Ureter (tissue), 1 donor: Measurements from ENCODE around the gene TUSC2. TPM values are rescaled to one million over a fixed set of nuclear protein-coding genes. Genes with fewer than 3 reads are reported as not detected.

Experiments used
- DNase-seq: peaks from one replicate; pipeline ENCODE4 v3.0.0-alpha.2; 2020; ENCODE audit warnings: low spot score
- total RNA-seq: library from RNA; stranded (reverse); gene quantifications from one replicate; pipeline ENCODE4 v1.2.4, GENCODE V29; 2023
- donor health status: DM: yes; HTN: yes; CAD: no.

The TUSC2 gene
- 24.7 TPM for total RNA-seq

GRCh38 chr3:50327943-50328691 is at the start of gene TUSC2:
TUSC2 (minus strand) TSS chr3:50328223; CDS start chr3:50328099, 124 bp downstream.
- peak; percentile 97 for DNase-seq

- no peak for DNase-seq
These were observed 47.4 kb upstream of the TUSC2 start for GRCh38 chr3:50375258-50375931.

- DNase-seq = no peak
These were observed 46.6 kb upstream of the TUSC2 start for GRCh38 chr3:50374363-50375257.

- no peak for DNase-seq
These were observed 45.4 kb upstream of the TUSC2 start for GRCh38 chr3:50373146-50374051.

GRCh38 chr3:50372349-50372748 is 44.3 kb upstream of the TUSC2 start:
- no peak for DNase-seq

GRCh38 chr3:50371133-50371685 is 43.2 kb upstream of the TUSC2 start:
- no peak for DNase-seq

GRCh38 chr3:50370594-50370993 is 42.6 kb upstream of the TUSC2 start:
- no peak for DNase-seq

GRCh38 chr3:50369012-50369670 is 41.1 kb upstream of the TUSC2 start:
- no peak for DNase-seq

GRCh38 chr3:50365842-50366220 is 37.8 kb upstream of the TUSC2 start:
- DNase-seq = no peak

- DNase-seq = peak; percentile 92
These were observed 37.2 kb upstream of the TUSC2 start for GRCh38 chr3:50365080-50365841.

- DNase-seq = no peak
These were observed 36.6 kb upstream of the TUSC2 start for GRCh38 chr3:50364573-50365079.

GRCh38 chr3:50359760-50360110 is 31.7 kb upstream of the TUSC2 start:
- no peak for DNase-seq

- peak; percentile 97 for DNase-seq
These were observed 31.1 kb upstream of the TUSC2 start, which contains the start of gene TMEM115 for GRCh38 chr3:50358911-50359759. TMEM115 (minus strand) TSS chr3:50359521; CDS start chr3:50359063, 458 bp downstream.

GRCh38 chr3:50358355-50358910 is 30.4 kb upstream of the TUSC2 start:
- DNase-seq = no peak

- DNase-seq = no peak
These were observed 29.5 kb upstream of the TUSC2 start for GRCh38 chr3:50357481-50357880.

- DNase-seq = no peak
These were observed 28.5 kb upstream of the TUSC2 start for GRCh38 chr3:50356553-50356952.

GRCh38 chr3:50355829-50356552 is 28.0 kb upstream of the TUSC2 start:
- no peak for DNase-seq
